ENCODE data around the gene RELT.

The RELT gene

DNA sequence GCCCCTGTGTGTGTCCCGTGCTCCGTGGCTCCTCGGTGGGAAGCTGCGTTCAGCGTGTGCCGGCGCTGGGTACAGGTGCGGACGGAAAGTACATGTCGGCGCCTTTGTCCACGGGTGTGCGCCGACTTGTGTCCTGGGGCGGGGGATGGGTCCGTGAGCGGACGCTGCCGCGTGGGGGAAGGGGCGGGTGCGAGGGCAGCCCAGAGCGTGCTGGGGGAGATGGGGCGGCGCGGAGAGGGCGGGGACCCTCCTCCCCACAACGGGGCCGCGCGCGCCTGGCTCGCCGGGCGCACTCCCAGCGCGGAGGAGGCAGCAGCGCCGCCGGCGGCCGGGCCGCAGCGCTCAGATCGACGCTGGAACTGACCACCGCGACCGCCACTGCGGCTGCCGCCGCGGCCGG is 33.6 kb upstream of the RELT start:
- DNase-seq = no peak
- Histone ChIP-seq H3K9me3 (replicated peaks; ENCODE audit: insufficient read depth, low read length) (no peaks in the 10 kb centered on the region), H3K27ac (ENCODE audit: low read length) (no peak overlapping the region), H3K4me1 (ENCODE audit: low read length) (no peaks in the 10 kb centered on the region), H3K9me2 (replicated peaks; ENCODE audit: insufficient read depth, low read length) (no peaks in the 10 kb centered on the region), H3K4me2 (ENCODE audit: low read depth, low read length) (no peak overlapping the region), H3K9ac (ENCODE audit: low read length) (no peak overlapping the region), H2AFZ (ENCODE audit: low read length) (no peak overlapping the region), H3K27me3 (replicated peaks; ENCODE audit: insufficient read depth, low read length) (no peaks in the 10 kb centered on the region), H4K20me1 (ENCODE audit: insufficient read depth, low read length) (no peaks in the 10 kb centered on the region), H3K4me3 (ENCODE audit: low read length) (no peak overlapping the region), H3F3A (ENCODE audit: insufficient read depth, low read length) (no peaks in the 10 kb centered on the region), H3K36me3 (replicated peaks; ENCODE audit: insufficient read depth, low read length) (no peaks in the 10 kb centered on the region), H3K79me2 (ENCODE audit: low read length) (no peaks in the 10 kb centered on the region)
- TF ChIP-seq EZH2 (optimal IDR thresholded peaks at IDR 0.05; ENCODE audit: low read depth, low read length) (no peak), EZH2phosphoT487 (IDR thresholded peaks at IDR 0.05; ENCODE audit: low read length) (no peak)
- TF ChIP-seq, protein P1, sequence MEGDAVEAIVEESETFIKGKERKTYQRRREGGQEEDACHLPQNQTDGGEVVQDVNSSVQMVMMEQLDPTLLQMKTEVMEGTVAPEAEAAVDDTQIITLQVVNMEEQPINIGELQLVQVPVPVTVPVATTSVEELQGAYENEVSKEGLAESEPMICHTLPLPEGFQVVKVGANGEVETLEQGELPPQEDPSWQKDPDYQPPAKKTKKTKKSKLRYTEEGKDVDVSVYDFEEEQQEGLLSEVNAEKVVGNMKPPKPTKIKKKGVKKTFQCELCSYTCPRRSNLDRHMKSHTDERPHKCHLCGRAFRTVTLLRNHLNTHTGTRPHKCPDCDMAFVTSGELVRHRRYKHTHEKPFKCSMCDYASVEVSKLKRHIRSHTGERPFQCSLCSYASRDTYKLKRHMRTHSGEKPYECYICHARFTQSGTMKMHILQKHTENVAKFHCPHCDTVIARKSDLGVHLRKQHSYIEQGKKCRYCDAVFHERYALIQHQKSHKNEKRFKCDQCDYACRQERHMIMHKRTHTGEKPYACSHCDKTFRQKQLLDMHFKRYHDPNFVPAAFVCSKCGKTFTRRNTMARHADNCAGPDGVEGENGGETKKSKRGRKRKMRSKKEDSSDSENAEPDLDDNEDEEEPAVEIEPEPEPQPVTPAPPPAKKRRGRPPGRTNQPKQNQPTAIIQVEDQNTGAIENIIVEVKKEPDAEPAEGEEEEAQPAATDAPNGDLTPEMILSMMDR (IDR thresholded peaks at IDR 0.05; ENCODE audit: low read length) = no peak

DNA sequence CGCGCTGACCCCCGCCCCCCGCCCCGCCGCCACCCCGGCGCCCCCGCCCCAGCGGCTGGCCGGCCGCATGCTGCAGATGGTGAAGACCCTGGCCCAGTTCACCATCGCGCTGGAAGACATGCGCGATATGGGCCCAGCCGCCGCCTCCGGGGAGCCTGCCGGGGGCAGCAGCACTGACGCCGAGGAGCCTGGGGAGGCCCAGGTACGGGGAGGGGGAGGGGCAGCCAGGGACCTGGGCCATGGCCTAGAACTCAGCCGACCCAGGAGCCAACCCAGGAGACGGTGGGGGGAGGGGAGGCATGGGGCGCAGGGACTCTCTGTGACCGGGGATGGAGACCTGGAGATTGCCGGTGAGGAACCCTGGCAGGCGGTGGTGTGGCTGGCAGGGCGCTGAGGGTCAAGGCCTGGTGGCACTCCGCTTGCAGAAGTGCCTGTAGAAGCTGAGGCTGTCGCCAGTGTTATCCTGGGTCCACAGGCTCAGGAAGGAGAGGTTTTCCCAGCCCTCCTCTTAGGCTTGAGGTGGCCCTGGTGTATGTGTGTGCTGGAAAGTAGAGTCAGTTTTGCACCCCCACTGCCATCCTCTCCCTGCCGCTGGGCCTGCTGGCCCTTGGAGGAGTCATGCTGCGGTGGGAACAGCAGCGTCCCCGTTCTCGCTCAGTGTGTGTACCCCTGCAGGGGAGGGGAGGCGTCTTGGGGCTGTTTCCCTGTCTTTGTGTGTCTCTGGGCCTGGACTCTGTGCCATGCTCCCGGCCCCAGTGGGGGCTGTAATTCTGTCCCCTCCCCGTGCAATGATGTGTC is 32.9 kb upstream of the RELT start:
- Histone ChIP-seq H3K9me3 (replicated peaks; ENCODE audit: insufficient read depth, low read length) (no peaks in the 10 kb centered on the region), H3K9ac (ENCODE audit: low read length) (no peak overlapping the region), H3K27ac (ENCODE audit: low read length) (no peak overlapping the region), H3F3A (ENCODE audit: insufficient read depth, low read length) (no peaks in the 10 kb centered on the region), H4K20me1 (ENCODE audit: insufficient read depth, low read length) (no peaks in the 10 kb centered on the region), H3K36me3 (replicated peaks; ENCODE audit: insufficient read depth, low read length) (no peaks in the 10 kb centered on the region), H3K4me2 (ENCODE audit: low read depth, low read length) (no peak overlapping the region), H3K27me3 (replicated peaks; ENCODE audit: insufficient read depth, low read length) (no peaks in the 10 kb centered on the region), H3K79me2 (ENCODE audit: low read length) (no peaks in the 10 kb centered on the region), H3K4me1 (ENCODE audit: low read length) (no peaks in the 10 kb centered on the region), H2AFZ (ENCODE audit: low read length) (no peak overlapping the region), H3K4me3 (ENCODE audit: low read length) (no peak overlapping the region), H3K9me2 (replicated peaks; ENCODE audit: insufficient read depth, low read length) (no peaks in the 10 kb centered on the region)
- no peak for DNase-seq
- TF ChIP-seq, protein P1 (IDR thresholded peaks at IDR 0.05; ENCODE audit: low read length) = no peak
- TF ChIP-seq EZH2phosphoT487 (IDR thresholded peaks at IDR 0.05; ENCODE audit: low read length) (no peak), EZH2 (optimal IDR thresholded peaks at IDR 0.05; ENCODE audit: low read depth, low read length) (no peak)

DNA sequence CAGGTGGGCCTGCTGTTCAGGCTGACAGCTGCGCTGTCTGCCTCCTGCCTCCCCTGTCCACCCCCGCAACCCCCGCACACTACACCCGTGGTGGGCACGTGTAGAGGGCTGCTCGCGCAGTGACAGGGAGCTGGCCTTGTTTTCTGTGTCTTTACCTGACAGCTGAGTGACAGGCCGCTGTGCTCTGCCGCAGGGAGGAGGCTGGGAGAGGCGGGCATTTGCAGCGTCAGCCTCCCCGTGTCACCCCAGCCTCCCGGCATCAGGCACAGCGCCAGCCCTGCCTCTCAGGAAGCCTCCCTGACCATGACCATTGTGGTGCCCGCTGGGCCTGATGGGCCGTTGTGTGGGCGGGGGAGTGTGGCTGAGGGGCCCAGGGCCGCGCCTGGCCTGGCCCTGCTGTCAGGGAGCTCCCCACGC is 32.0 kb upstream of the RELT start:
- TF ChIP-seq, protein P1 (IDR thresholded peaks at IDR 0.05; ENCODE audit: low read length) = no peak
- TF ChIP-seq EZH2 (optimal IDR thresholded peaks at IDR 0.05; ENCODE audit: low read depth, low read length) (no peak), EZH2phosphoT487 (IDR thresholded peaks at IDR 0.05; ENCODE audit: low read length) (no peak)
- Histone ChIP-seq H3K27ac (ENCODE audit: low read length) (no peak overlapping the region), H3K36me3 (replicated peaks; ENCODE audit: insufficient read depth, low read length) (no peaks in the 10 kb centered on the region), H3K79me2 (ENCODE audit: low read length) (no peaks in the 10 kb centered on the region), H3K4me2 (ENCODE audit: low read depth, low read length) (no peak overlapping the region), H3K9me2 (replicated peaks; ENCODE audit: insufficient read depth, low read length) (no peaks in the 10 kb centered on the region), H3K27me3 (replicated peaks; ENCODE audit: insufficient read depth, low read length) (no peaks in the 10 kb centered on the region), H3F3A (ENCODE audit: insufficient read depth, low read length) (no peaks in the 10 kb centered on the region), H3K9ac (ENCODE audit: low read length) (no peak overlapping the region), H4K20me1 (ENCODE audit: insufficient read depth, low read length) (no peaks in the 10 kb centered on the region), H2AFZ (ENCODE audit: low read length) (no peak overlapping the region), H3K4me1 (ENCODE audit: low read length) (no peaks in the 10 kb centered on the region), H3K9me3 (replicated peaks; ENCODE audit: insufficient read depth, low read length) (no peaks in the 10 kb centered on the region), H3K4me3 (ENCODE audit: low read length) (no peak overlapping the region)
- DNase-seq = no peak

Measured in MM.1S (cell line).